ENCODE results near the gene RALGAPA1. TPM values are rescaled to one million over a fixed set of nuclear protein-coding genes. Genes with fewer than 3 reads are reported as not detected.

Gene RALGAPA1
- total RNA-seq, result 6.3 and 10.5 TPM in 2 replicates

DNA sequence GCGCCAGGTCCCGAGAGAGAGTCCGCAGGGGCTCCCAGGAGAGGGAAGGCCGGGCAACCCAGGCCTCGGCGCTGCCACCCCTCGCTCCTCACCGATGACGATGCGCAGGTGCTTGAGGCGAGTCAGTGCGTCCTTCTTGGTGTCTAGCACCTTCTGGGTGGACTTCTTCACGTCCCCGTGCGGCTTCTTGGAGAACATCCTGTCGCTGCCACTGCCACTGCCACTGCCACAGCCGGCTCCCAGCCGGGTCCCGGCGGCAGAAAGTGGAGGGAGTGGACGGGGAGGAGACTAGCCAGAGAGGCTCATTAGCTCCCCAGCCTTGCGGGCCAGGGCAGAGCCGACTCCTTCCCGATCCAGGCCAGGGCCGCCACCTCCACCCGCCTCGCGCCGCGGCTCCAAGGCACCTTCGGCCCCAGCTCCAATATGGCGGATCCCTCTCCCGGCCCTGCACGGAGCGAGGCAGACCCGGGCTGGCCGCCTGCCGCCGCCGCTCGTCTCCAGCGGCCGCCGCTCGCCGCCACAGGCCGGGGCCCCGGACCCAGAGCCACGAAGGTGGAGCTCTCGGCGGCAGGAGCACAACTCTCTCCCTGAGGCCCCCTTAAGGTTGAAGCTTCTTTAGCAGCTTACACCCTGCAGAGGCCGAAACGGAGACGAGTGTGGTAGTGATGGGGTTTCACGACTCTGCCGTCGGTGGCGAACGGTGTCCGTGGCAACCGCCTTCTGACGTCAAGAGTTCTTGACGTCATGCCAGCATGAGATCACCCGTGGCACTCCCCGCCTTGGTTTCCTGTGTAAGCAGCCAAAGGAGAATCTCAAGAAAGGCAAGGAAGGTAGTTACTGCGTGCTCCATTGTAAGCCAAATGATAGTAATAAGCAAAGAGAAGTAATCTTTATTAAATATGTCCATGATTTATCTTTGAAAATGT lies at the start of gene RALGAPA1:
TSS of gene RALGAPA1 (minus strand) at position 658 of the 926 bp plus-strand sequence. CDS start at position 198, 460 bp downstream.

DNA sequence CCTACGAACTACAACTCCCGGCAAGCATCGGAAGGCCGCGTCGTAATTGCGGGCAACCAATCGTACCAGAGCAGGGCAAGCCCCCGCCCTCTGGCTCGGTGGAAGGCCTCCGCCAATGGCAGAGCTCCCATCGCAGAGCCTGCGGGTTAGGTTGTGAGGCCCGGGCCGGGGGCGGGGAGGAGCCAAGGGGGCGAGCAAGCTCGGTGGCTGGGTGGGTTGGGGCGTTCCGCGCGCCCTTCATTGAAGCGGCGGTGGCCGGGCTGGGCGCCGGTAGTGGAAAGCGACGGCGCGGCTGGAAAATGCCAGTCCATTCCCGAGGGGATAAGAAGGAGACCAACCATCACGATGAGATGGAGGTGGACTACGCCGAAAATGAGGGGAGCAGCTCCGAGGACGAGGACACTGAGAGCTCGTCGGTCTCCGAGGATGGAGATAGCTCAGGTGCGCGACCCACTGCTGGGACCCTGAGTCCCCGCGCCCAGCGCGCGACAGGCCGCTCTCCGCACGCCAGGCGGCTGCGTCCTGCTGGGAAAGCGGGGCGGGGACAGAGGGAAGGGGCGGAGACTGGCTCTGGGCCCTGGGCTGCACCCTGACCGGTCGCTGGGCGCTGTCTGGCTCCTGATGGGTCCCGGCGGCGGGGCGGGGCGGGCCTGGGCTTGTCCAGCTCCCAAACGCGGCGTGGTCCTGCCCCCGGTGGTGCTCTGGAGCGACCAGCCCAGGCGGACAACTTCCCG lies 17.3 kb upstream of the RALGAPA1 start, which contains the start of gene BRMS1L:
TSS of gene BRMS1L (plus strand) at position 121 of the 734 bp plus-strand sequence. CDS start at position 300, 179 bp downstream.

DNA sequence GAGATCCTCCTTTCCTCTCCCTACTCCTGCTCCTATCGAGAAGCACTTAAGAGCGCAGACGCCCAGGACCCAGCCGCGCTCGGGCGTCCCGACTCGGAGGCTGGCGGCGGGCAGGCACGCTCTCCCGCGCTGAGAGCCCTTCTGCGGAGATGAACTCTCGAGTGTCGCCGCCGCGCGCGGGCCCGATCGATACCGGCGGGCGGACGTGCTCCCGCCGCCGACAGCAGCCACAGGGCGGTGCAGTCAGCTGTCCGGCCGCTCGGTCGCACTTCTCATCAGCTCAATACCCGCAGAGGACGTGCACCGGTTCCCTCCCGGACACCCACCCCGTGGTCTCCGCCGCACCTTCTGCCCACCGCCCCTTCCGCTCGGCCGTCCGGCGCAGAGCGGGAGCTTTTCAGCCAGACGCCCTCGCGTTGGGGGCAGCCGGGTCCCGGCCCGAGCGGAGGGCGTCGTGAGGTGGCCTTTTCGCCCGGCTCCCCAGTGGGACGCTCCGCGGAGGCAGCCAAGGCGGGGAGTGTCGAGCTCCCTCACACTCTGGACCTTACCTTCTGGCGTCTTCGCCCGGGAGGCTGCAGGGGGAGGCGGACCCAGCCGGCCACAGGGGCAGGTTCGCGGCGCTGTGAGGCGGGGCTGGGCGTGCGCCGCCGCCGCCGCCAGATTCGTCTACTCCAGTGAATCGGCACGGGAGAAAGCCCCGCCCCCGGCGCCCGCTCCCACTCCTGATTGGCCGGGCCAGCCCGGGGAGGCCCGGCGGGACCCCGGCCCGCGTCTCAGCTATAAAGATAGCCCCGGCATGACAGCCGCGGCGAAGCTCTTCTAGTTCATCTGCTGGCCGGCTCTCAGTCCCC lies 275.5 kb downstream of the RALGAPA1 start, which contains the start of gene INSM2:
TSS of gene INSM2 (plus strand) at position 808 of the 851 bp plus-strand sequence. CDS start 89 bp downstream, outside the sequence.

Other genes with a start within 250 kb of the RALGAPA1 start
- 1.7 and 3.0 TPM in 2 replicates for gene BRMS1L, start 17.0 kb upstream of the RALGAPA1 start, total RNA-seq

Data from myometrial cell (primary cell).